GM12872 (cell line): ENCODE measurements around the gene HDAC4.

Experiments used
- CTCF ChIP-seq: IDR thresholded peaks from 3 replicates; pipeline ENCODE4 v1.5.1; 2011; ENCODE audit warnings: low read depth, mild to moderate bottlenecking, low read length, moderate library complexity; ENCODE audit not compliant: insufficient read depth

The HDAC4 gene

GRCh38 chr2:239399433-239399920 lies 1.3 kb downstream of the HDAC4 start:
- TF ChIP-seq CTCF: no peak

- TF ChIP-seq CTCF: no peak
Observed at GRCh38 chr2:239398521-239398921, 2.3 kb downstream of the HDAC4 start.

GRCh38 chr2:239397931-239398471 lies 2.8 kb downstream of the HDAC4 start:
- no peak for TF ChIP-seq CTCF

- peak; percentile 44 for TF ChIP-seq CTCF
Observed at GRCh38 chr2:239396881-239397681, 3.7 kb downstream of the HDAC4 start.

GRCh38 chr2:239395524-239395923 lies 5.3 kb downstream of the HDAC4 start:
- TF ChIP-seq CTCF: no peak

- TF ChIP-seq CTCF: no peak
Observed at GRCh38 chr2:239394978-239395377, 5.8 kb downstream of the HDAC4 start.

GRCh38 chr2:239394346-239394945 lies 6.4 kb downstream of the HDAC4 start:
- TF ChIP-seq CTCF: no peak
